CD4-positive, alpha-beta T cell treated with Interleukin-2 at 100 ng/mL for 4 hours (primary cell): Measurements from ENCODE around the gene WDR37.
"Not testable (repeated sequence)": the region's sequence is repeated elsewhere in the genome, so short reads cannot be mapped to it uniquely, and the experiment has no call there.

Experiments used
- DNase-seq: peaks from one replicate; pipeline ENCODE4 v3.0.0-alpha.2; 2020; ENCODE audit warnings: low spot score

The WDR37 gene

DNA sequence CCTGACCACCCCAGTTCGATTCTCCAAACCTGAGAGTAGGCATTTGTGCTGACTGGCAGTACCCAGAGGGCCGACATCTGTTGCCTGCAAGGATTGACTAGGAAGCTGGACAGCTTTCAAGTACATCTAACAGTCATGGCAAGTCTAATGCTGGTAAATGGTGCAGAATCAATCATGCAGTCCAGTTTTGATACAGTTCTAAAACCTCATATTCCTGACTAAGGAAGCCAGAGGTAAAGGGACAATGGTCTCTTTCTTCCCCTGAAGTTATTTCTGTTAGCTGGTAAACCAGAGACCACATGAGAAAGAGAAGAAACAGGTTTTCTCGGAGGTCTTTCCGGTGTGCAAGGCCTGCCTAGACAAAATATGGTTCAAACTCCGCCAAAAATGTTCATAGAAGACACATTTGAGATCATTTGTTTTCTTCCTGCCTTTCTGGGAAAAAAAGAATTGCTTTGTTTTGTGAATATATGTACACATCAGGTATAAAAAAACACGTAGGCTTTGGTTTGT, 97.1 kb downstream of the WDR37 start:
- no peak for DNase-seq

GRCh38 chr10:1153805-1154351, 97.7 kb downstream of the WDR37 start:
- DNase-seq = no peak

DNA sequence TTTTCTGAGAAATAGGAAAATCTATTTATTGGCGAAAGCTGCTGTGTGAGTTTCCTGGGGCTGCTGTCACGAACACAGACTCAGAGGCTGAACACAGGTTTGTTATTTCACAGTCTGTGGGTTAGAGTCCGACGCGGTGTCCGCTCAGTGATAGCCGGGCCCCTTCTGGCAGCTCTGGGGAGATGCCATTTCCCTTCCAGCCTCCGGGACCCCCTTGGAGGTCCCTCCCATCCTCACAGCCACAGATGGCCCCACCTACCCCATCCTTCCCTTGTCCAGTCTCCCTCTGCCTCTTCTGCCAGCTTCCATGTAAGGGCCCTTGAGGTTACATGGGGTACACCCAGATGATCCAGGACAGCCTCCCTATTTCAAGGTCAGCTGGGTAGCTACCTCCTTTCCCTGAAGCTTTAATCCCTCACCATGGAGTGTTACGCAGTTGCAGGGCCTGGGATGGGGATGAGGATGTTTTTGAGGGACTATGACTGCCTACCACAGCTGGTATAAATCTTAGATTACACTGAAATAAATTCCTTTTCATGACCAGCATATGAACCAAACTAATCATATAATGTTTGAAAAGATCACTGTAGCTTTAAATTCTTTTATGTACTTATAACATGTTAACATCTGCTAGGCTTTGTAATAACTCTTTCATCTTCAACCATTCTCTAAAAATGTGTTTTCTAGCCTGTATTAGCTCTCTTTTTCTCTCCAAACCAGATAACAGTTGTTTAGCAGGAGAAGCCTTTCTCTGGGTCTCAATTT, 98.5 kb downstream of the WDR37 start:
- no peak for DNase-seq

- no peak for DNase-seq
Observed at GRCh38 chr10:1155791-1156615, 99.8 kb downstream of the WDR37 start.

GRCh38 chr10:1156616-1156886, 100.4 kb downstream of the WDR37 start:
- no peak for DNase-seq

- DNase-seq = no peak
Observed at GRCh38 chr10:1156921-1157614, 100.9 kb downstream of the WDR37 start.

- no peak for DNase-seq
Observed at GRCh38 chr10:1157615-1157933, 101.4 kb downstream of the WDR37 start.

- DNase-seq = no peak
Observed at GRCh38 chr10:1158066-1158465, 101.9 kb downstream of the WDR37 start.

- not testable (repeated sequence) for DNase-seq
Observed at GRCh38 chr10:1158536-1158935, 102.4 kb downstream of the WDR37 start.

GRCh38 chr10:1159131-1160061, 103.2 kb downstream of the WDR37 start:
- DNase-seq = no peak

DNA sequence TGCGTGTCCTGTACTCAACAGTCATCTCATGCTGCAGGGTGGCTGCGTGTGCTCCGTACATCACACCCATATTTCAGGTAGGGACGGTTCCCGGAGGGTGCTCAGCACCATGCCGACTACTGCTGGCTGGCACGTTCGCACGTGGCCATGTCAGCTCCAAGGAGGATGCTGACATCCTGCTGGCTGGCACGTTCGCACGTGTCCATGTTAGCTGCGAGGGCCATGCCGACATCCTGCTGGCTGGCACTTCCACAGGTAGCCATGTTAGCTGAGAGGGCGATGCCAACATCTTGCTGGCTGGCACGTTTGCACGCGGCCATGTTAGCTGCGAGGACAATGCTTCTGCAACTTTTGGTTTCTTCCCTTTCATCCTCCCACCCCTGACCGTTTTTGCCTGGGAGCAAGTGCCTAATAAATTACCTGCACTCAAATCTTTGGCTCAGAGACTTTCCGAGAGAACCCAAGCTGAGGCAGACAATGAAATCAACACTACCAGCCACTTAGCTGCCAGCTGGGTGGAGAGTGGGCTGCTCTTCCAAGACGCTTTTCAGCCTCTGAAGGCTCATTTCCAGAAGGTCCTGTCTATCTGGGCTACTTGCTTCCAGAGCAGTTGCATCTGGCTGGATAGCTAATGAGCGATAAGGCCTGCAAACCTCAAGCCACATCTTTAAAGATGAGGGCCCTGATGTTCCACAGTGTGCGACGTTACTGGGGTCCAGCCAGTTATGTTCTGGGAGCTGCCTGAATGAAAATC, 104.6 kb downstream of the WDR37 start:
- no peak for DNase-seq

GRCh38 chr10:1161315-1161673, 105.1 kb downstream of the WDR37 start:
- DNase-seq = not testable (repeated sequence)

- no peak for DNase-seq
Observed at GRCh38 chr10:1162481-1163203, 106.5 kb downstream of the WDR37 start.

GRCh38 chr10:1163204-1163660, 107.0 kb downstream of the WDR37 start:
- DNase-seq = no peak

DNA sequence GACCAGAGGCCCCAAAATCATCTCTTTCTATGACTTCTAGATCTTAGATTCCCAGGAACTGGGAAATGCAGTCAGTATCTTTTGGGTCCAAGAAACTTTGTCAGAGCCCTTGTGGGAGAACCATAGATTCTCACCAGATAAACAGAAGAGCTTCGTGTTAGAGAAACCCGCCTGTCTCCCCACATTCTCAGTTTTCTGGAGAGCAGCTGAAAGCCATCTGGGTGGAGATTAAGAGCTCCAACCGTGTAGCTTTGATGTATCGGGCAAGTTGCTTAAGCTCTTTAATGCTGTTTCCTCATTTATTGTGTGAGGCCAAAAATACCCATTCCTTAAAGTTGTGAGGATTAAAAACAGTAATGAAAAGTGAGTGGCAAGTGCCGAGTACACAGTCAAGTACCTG, 107.6 kb downstream of the WDR37 start:
- DNase-seq = no peak

GRCh38 chr10:1166101-1166827, 110.1 kb downstream of the WDR37 start:
- no peak for DNase-seq

- DNase-seq = no peak
Observed at GRCh38 chr10:1166828-1167275, 110.7 kb downstream of the WDR37 start.

DNA sequence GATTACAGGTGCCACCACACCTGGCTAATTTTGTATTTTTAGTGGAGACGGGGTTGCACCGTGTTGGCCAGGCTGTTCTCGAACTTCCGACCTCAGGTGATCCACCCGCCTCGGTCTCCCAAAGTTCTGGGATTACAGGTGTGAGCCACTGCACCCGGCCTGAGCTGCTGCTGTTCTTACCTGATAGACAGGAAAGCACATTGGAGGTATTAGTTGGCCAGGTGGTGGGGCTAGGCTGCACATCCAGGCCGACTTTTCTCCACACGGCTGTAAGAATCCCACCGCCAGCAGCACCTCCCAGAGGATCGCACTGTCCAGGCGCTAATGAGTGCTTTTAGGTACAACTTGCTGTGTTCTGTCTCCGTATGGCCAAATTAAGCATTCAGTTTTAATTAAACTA, 112.6 kb downstream of the WDR37 start:
- no peak for DNase-seq

GRCh38 chr10:1169186-1169885, 113.2 kb downstream of the WDR37 start:
- DNase-seq = no peak
